ENCODE data around the gene CCDC3.

CCDC3 gene

DNA sequence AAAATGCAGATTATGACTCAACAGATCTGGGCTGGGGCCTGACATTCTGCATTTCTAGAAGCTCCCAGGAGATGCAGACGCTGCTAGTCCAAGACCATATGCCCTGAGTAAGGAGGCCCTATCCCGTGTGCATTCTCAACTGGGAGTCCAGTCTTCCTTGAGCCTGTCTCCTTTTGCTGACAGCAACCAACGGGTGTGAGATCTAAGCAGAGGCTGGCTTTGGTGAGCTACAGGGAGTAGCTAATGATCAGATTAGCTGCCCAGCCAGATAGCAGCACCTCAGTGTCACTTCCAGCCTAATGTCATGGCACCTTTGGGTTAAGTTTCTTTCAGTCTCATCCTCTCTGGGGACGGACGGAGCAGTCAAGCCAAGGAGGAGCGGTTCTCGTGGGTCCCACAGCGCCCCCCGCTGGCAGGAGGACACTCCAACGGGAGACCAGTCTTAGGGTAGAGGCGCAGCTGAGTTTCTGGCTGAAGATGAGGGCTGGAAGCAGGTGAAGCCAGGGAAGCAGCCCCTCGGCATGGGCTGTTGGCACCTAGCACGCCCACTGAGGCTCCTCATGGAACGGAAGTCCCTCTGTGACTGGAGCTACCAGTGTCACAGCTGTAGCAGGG lies 154.0 kb downstream of the CCDC3 start:
- no peak overlapping the region for H3K4me3 ChIP-seq (ENCODE audit: low read depth, low read length)

GRCh38 chr10:12846718-12847117 lies 154.8 kb downstream of the CCDC3 start:
- H3K4me3 ChIP-seq (ENCODE audit: low read depth, low read length) = no peak overlapping the region

All from iPS-11a (cell line).